Stimulated activated CD8-positive, alpha-beta memory T cell treated with anti-CD3 and anti-CD28 coated beads, Interleukin-7, amount 100 ng/mL, for 1 hour (primary cell): ENCODE measurements around the gene SLC1A5.
"Not testable (repeated sequence)": the region's sequence is repeated elsewhere in the genome, so short reads cannot be mapped to it uniquely, and the experiment has no call there.

Source experiments
- DNase-seq, 2 donors: peaks; one replicate each; pipeline ENCODE4 v3.0.0-alpha.2; 2020; ENCODE audit warnings: low read depth in 2 of 2

Gene SLC1A5

GRCh38 chr19:46772170-46773017, 16.0 kb downstream of the SLC1A5 start:
- no peak for DNase-seq

DNA sequence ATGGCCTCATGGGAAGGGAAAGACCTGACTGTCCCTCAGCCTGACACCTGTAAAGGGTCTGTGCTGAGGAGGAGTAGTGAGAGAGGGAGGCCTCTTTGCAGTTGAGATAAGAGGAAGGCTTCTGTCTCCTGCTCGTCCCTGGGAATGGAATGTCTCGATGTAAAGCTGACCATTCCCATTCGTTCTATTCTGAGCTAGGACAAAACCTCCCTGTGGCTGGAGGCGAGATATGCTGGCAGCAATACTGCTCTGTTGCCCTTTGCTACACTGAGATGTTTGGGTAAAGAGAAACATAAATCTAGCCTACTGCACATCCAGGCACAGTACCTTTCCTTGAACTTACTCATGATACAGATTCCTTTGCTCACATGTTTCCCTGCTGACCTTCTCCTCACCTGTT, 19.6 kb downstream of the SLC1A5 start:
- DNase-seq, result not testable (repeated sequence)

DNA sequence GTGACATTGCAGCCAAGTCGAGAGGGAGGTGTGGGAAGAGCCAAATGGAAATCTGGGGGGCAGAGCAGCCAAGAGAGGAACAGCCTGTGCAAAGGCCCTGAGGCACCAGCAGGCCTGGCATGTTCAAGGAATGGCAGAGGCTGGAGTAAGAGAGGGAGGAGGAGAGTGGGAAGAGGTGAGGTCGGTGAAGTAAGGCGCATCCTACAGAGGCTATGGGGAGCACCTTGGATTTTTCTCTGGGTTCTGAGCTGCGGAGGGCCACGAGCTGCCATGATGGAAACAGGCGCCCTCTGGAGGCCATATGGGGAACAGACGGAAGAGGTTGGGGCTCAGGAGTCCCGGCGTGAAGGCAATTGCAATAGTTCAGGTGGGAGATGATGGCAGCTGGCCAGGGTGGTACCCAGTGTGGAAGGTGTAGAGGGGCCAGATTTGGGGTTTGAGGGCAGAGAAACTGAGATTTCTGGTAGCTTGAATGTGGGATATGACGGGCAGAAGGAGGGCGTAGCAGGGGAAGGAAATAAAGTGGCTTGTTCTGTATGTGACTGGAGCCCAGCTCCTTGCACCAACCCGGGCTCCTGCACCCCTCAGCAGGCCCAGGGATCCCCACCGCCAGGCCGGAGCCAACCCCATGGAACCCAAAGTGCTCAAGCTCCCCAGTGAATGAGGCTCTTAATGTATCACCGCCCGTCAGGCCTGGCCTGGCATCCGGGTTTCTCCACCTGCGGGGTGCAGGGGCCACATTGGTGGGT, 21.7 kb downstream of the SLC1A5 start:
- DNase-seq, result no peak

DNA sequence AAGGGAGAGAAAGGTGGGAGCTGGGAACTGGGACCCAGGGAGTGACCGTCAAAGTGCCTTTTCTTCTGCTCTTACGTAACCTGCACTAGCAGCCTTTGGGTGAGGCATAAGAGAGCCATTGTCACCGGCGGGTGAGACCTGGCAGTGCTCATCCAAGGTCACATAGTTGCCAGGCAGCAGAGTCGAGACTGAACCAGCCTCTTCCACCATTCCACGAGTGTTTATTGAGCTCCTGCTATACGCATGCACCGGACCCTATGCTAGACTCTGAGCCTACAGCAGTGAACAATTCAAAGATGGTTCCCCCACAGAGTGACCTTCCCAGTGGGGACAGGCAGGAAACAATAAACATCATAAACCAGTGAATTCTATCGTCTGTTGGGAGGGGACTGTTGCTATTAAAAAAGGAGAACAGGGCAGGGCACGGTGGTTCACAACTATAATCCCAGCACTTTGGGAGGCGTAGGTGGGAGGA, 23.5 kb downstream of the SLC1A5 start:
- no peak for DNase-seq

- DNase-seq, result no peak
These were observed 26.0 kb downstream of the SLC1A5 start for GRCh38 chr19:46762245-46762890.

DNA sequence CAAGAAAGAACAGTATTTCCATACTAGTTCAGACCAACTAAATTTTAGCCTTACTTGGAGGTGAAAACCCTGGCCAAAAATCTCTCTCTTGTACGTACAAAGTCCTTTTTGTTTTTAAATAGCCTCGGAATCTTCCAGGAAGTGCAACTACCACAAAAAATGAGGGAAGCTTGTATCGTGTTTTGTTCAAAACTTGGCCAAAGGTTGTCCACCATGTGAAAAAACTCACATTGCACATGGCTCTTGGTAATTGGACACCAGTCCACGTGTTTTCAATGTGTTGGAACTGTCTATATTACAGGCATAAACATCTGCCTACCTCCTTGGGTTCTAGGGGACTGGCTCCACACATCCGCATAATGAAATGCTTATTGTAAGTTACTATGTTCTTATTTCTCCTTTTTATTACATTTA, 27.0 kb downstream of the SLC1A5 start:
- DNase-seq, result no peak

DNA sequence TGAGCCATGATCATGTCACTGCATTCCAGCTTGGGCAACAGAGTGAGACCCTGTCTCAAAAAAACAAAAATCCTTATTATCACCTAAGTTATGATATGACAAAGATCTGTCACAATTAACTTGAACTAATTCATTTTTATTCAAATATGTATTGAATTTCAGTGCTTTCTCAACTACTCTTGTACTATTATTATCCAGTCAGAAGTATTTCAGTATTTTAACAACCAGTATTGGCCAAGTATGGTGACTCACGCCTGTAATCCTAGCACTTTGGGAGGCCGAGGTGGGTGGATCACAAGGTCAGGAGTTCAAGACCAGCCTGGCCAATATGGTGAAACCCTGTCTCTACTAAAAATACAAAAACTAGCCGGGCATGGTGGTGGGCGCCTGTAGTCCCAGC, 27.5 kb downstream of the SLC1A5 start:
- not testable (repeated sequence) for DNase-seq

GRCh38 chr19:46760363-46760762, 28.0 kb downstream of the SLC1A5 start:
- DNase-seq, result no peak

DNA sequence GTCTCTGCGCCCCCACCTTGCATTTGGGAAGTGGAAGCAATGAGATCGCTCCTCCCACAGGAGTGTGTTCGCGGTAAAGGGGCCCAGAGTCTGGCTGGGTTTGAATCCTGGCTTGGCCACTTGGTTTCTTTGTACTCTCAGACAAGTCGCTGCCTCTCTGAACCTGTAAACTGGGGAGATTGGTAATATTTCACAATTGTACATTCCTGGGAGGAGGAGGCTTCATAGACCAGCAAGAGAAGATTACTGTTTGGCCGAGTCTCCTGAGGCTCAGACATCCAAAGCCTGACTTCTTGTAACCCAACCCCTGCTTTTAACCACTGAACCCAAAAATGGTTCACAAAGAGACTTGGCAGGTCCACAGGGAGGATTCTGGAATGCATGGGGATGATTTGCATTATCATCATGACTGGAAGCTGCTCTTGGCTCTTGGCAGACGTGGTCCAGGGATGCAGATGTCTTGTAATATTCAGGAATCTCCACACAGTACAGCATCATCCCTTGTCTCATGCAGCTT, 28.5 kb downstream of the SLC1A5 start:
- DNase-seq, result no peak

DNA sequence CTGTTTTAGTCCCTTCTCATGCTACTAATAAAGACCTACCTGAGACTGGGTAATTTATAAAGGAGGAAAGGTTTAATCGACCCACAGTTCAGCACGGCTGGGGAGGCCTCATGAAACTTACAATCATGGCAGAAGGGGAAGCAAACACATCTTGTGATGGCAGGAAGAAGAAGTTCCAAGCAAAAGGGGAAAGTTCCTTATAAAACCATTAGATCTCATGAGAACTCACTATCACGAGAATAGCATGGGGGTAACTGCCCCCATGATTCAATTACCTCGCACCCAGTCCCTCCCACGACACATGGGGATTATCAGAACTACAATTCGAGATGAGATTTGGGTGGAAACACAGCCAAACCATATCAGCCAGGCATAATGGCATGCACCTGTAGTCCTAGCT, 29.2 kb downstream of the SLC1A5 start:
- no peak for DNase-seq

- no peak for DNase-seq
These were observed 31.9 kb downstream of the SLC1A5 start for GRCh38 chr19:46756544-46756888.

DNA sequence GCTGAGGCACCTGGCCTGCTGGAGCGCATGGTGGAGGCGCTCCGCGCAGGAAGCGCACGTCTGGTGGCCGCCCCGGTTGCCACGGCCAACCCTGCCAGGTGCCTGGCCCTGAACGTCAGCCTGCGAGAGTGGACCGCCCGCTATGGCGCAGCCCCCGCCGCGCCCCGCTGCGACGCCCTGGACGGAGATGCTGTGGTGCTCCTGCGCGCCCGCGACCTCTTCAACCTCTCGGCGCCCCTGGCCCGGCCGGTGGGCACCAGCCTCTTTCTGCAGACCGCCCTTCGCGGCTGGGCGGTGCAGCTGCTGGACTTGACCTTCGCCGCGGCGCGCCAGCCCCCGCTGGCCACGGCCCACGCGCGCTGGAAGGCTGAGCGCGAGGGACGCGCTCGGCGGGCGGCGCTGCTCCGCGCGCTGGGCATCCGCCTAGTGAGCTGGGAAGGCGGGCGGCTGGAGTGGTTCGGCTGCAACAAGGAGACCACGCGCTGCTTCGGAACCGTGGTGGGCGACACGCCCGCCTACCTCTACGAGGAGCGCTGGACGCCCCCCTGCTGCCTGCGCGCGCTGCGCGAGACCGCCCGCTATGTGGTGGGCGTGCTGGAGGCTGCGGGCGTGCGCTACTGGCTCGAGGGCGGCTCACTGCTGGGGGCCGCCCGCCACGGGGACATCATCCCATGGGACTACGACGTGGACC, 32.4 kb downstream of the SLC1A5 start:
- no peak for DNase-seq

GRCh38 chr19:46755077-46755852, 33.1 kb downstream of the SLC1A5 start:
- DNase-seq, result no peak

DNA sequence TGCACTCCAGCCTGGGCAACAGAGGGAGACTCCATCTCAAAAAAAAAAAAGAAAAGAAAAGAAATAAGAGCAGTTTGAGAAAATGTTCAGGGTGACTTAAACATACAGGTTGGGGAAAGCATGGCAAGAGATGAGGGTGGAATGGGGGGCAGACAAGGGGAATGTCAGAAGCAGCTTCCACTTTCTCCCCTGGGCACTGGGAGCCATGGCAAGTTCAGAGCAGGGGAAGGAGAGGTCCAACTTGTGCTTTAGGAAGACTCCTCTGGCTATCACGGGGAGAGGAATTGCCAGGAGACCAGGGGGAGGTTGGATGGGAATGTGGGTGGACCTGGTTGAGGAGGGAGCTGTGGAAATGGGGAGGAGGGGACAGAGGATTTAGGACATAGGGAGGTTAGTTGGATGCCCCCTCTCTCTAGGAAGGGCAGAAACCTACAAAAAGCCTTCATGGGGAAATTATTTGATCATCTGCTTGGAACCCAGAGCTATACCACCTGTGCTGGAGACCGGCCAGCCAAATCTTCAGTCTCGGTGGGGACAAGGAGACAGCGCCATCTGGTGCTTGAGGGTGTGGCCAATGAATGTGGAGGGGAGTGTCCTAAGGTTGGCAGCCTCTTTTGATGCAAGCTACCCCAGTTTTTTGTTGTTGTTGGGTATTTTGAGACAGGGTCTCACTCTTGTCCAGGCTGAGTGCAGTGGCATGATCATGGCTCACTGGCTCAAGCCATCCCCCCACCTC, 34.8 kb downstream of the SLC1A5 start:
- DNase-seq, result peak; percentile 30 to 38

DNA sequence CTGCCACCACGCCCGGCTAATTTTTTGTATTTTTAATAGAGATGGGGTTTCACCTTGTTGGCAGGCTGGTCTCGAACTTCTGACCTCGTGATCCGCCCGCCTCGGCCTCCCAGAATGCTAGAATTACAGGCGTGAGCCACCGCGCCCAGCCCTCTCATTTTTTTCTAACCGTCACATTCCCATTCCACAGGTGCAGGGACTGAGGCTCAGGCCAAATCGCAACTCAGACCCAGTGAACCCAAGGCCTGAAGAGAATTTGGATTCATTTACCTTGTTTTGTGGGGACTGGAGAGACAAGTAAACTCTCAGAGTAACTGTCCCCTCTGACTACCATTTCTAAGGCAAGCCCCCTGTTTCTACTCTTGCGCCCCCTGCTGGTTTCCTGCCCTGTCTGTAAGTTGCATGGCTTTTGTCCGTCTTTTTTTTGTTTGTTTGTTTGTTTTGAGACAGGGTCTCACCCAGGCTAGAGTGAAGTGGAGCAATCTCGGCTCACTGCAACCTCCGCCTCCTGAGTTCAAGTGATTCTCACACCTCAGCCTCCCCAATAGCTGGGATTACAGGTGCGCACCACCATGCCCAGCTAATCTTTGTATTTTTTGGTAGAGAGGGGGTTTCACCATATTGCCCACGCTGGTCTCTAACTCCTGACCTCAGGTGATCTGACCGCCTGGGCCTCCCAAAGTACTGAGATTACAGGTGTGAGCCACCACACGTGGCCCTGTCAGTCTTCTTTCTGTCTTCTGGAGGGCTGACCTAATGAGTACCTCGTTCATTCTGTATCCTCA, 39.9 kb downstream of the SLC1A5 start:
- peak; percentile 34 to 72 for DNase-seq

DNA sequence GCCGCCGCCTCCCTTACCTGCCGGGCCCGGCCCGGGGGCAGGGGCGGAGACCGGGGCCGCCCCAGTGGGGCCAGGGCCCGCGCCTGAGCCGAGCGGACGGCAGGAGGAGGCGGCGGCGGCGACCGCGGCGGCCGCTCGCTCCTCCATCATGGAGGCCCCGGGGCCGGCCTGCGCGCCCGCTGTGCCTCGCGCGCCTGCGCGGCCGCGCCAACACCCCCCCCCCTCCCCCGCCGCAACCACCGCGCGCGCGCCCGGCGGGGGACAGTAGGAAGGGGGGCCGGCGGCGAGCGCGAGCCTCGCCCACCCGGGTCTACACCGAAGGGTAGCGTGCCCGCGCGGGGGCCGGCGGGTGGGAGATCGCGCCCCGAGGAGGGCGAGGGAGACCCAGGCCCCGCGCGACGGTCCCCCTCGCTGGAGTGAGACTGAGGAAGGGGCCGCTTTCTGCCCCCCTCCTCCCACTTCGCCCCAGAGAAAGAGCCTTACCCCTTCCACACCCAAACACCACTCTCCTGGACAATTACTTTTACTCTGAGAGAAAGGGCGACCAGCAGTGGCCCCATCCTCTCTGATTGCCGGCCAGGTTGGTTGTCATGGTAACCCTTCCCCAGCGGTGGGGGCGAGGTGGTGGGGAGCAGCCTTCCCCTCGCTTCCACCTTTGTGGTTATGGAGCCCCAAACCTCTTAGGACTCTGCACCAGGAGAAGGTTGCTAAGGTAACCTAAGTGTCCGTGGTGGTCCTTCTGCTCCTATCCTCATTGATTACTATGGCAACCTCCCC, 41.9 kb downstream of the SLC1A5 start, which contains the start of gene STRN4:
STRN4 (minus strand) TSS at position 170 of the 777 bp plus-strand sequence; CDS start at position 150, 20 bp downstream.
- DNase-seq, result peak; percentile 31 to 38

- no peak for DNase-seq
These were observed 42.7 kb downstream of the SLC1A5 start, which contains the start of gene FKRP for GRCh38 chr19:46745521-46746280. TSS of gene FKRP (plus strand) at chr19:46746057. CDS start at chr19:46755451, 9,394 bp downstream.

DNA sequence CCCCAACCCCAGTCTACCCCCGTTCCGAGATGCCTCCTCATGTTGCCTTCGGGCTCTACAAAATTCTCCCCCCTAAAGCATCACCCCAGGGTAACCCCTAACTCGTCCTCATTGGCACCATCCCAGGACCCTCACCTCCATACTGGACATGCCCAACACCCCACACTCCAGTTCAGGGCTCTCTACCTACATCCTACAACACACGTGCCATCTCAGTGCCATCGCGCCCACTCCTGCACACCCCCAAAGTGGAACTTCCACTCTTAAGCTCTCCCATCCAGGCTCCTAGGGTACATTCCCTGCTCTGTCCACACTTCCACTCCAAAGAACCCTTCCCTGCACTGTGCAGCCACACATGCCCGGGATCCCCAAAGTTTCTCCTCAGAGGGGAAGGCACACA, 43.4 kb downstream of the SLC1A5 start:
- no peak for DNase-seq
